Ovary (tissue), 9 donors: ENCODE data around the gene TAB2. TPM values are rescaled to one million over a fixed set of nuclear protein-coding genes. Genes with fewer than 3 reads are reported as not detected.

Experiments used
- DNase-seq, 5 donors: peaks; one replicate each; pipeline ENCODE4 v3.0.0-alpha.2; 2019 to 2020
- H3K27ac ChIP-seq, 2 donors: fragments of 200-600 bp; one replicate each; pipeline versions ENCODE4 v1.5.1 to v1.8.0; 2019 to 2022
- H3K27me3 ChIP-seq: fragments of 200-600 bp; one replicate; pipeline ENCODE4 v1.8.0; 2022
- H3K36me3 ChIP-seq: fragments of 200-600 bp; sonication (generic); one replicate; pipeline ENCODE4 v1.5.1; 2019
- H3K4me1 ChIP-seq: one replicate; pipeline ENCODE4 v1.8.1; 2013; ENCODE audit warnings: mild to moderate bottlenecking, moderate library complexity; ENCODE audit not compliant: insufficient read depth
- H3K4me3 ChIP-seq: fragments of 200-600 bp; sonication (generic); one replicate; pipeline ENCODE4 v1.5.1; 2017
- H3K9me3 ChIP-seq, 2 donors: fragments of 200-600 bp in 1 of 2; sonication (generic) in 1 of 2; one replicate each; pipeline versions ENCODE4 v1.5.1 to v1.8.1; 2013 to 2019; ENCODE audit warnings: mild to moderate bottlenecking in 1 of 2, moderate library complexity in 1 of 2
- CTCF ChIP-seq, 3 donors: fragments of 450-650 bp in 2 of 3; fragments of 200-600 bp in 1 of 3; IDR thresholded peaks; one replicate each; pipeline versions ENCODE4 v1.5.1 to v1.8.0; 2016 to 2022; ENCODE audit warnings: antibody characterized with exemption in 3 of 3, mild to moderate bottlenecking in 1 of 3
- EP300 ChIP-seq: sonication (generic); formaldehyde crosslinking; IDR thresholded peaks from one replicate; pipeline ENCODE4 v1.6.1; 2017; ENCODE audit warnings: antibody characterized with exemption
- POLR2A ChIP-seq: fragments of 450-650 bp; IDR thresholded peaks from one replicate; pipeline ENCODE4 v1.6.1; 2017; ENCODE audit warnings: antibody characterized with exemption, mild to moderate bottlenecking, moderate library complexity
- WGBS, 3 donors: extraction: QIAGEN DNeasy Blood & Tissue Kit in 1 of 3; methylation state at CpG; one replicate each; pipeline versions ENCODE4 v1.1.5 to v1.1.7; 2013 to 2017; 5-methylcytosine and 5-hydroxymethylcytosine counted together
- intact Hi-C, 4 donors: fragments of 100-400 bp; cut with DNase I; formaldehyde crosslinking; loops; one replicate each; pipeline versions ENCODE4 v1.11.0 to v1.15.1; 2022 to 2023
- polyA plus RNA-seq, 2 donors: library from polyadenylated mRNA; stranded (reverse); fragments of 200-250 nt in 1 of 2; fragments of 350-450 nt in 1 of 2; fragmentation: Illumina TruSeq in 1 of 2; extraction: RNeasy Lipid Tissue Mini Kit (QIAGEN cat#74804) in 1 of 2; gene quantifications; one replicate each; pipeline ENCODE4 v1.2.3, GENCODE V29; 2013 to 2014
- total RNA-seq, 7 donors: library from RNA; depleted of rRNA in 2 of 7; stranded (reverse); fragments of >200 nt in 2 of 7; fragmentation: NEBNext Ultra II Directional in 3 of 7; extraction: Animal tissue kit (Norgen Biotek cat#: 25700) in 3 of 7; gene quantifications; one replicate each; pipeline versions ENCODE4 v1.1.0 to v1.2.4, GENCODE V29; 2016 to 2023
- donor health status: DM: no; HTN: no; CAD: no; lungs with moderate emphysema.
- donor health status: DM: no; HTN: no; CAD: no.
- donor health status: Bipolar disorder and iron deficiency.
- donor health status: DM: yes; HTN: yes; CAD: no.
- donor health status: DM: no; HTN: no; CAD: no.
- donor health status: DM: yes; HTN: yes; CAD: no.

Gene TAB2
- total and polyA plus RNA-seq, 9 donors, result 39.6 to 75.9 (median 62.6) TPM

DNA sequence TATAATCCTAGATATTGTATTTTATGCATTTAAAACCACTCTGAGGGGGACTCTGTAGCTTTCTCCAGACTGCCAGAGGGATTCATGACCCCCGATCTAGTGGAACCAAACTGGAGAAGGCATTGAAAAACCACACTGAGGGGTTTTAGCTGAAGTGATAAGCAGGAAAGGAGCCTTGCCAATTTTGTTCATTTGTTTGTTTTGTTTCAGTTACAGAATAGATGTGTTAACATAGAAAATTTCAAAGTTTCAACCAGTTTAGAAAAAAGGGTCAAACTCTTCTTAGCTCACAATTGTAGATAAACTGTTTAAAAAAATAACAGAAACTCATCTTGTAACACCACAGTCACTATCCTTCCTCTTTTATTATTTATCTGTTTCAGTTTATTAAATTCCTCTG lies 19.8 kb downstream of the TAB2 start:
- no peak for TF ChIP-seq EP300
- H3K27ac ChIP-seq, result no peak overlapping the region
- H3K4me3 ChIP-seq, result no peak overlapping the region
- DNase-seq, result no peak
- H3K4me1 ChIP-seq, result peaks cover 7% of the 10 kb centered on the region
- intact Hi-C loops, result no loop called here
- H3K27me3 ChIP-seq, result no peaks in the 10 kb centered on the region
- 52 to 76% (median 64%) methylated on average over 1 of the region's 1 CpG for WGBS, 3 donors
- no peaks in the 10 kb centered on the region for H3K36me3 ChIP-seq
- H3K9me3 ChIP-seq, result no peaks in the 10 kb centered on the region

- H3K4me1 ChIP-seq, result peaks cover 9% of the 10 kb centered on the region
- WGBS, 3 donors, result 62 to 77% (median 71%) methylated on average over 4 of the region's 4 CpGs
- no peak for DNase-seq
- H3K36me3 ChIP-seq, result no peaks in the 10 kb centered on the region
- no peak overlapping the region for H3K4me3 ChIP-seq
- H3K27me3 ChIP-seq, result no peaks in the 10 kb centered on the region
- TF ChIP-seq EP300 (no peak), CTCF (IDR thresholded peaks at IDR 0.05) (no peak), POLR2A (no peak)
- no peak overlapping the region for H3K27ac ChIP-seq
- H3K9me3 ChIP-seq, result no peaks in the 10 kb centered on the region
- intact Hi-C loops, result loop anchor here in 1 of 4 donors (10.0 kb wide), 1 partner anchor 565 kb away; no protein-coding TSS in a partner anchor
Observed at GRCh38 chr6:149340200-149340599, 22.7 kb downstream of the TAB2 start.

DNA sequence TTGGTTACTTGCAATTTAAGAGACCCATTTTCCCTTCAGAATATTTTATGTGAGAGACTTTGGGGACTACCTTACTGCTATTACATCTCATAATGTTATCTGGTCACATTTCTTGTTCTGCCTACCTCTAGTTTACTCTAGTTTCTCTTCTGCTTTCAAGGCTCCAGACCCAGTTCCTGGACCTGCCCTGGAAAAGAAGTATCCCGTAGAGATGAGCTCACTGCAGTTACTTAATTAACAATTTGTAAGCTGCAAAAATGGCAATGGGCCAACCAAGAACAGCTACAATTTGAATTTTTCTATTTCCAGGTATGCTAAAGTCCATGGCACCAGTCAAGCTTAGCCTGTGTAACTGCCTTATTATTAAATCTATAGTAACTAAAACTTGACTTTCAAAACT lies 25.0 kb downstream of the TAB2 start:
- DNase-seq, result no peak
- 49 to 62% (median 60%) methylated on average over 1 of the region's 1 CpG for WGBS, 3 donors
- TF ChIP-seq CTCF (IDR thresholded peaks at IDR 0.05), result no peak
- no peak for TF ChIP-seq EP300
- TF ChIP-seq POLR2A, result no peak
- H3K4me3 ChIP-seq, result no peak overlapping the region
- peaks cover 5% of the 10 kb centered on the region for H3K4me1 ChIP-seq
- no peak overlapping the region for H3K27ac ChIP-seq
- intact Hi-C loops, result loop anchor here in 1 of 4 donors (10.0 kb wide), 1 partner anchor 568 kb away; no protein-coding TSS in a partner anchor
- no peaks in the 10 kb centered on the region for H3K27me3 ChIP-seq
- H3K9me3 ChIP-seq, result no peaks in the 10 kb centered on the region
- no peaks in the 10 kb centered on the region for H3K36me3 ChIP-seq

DNA sequence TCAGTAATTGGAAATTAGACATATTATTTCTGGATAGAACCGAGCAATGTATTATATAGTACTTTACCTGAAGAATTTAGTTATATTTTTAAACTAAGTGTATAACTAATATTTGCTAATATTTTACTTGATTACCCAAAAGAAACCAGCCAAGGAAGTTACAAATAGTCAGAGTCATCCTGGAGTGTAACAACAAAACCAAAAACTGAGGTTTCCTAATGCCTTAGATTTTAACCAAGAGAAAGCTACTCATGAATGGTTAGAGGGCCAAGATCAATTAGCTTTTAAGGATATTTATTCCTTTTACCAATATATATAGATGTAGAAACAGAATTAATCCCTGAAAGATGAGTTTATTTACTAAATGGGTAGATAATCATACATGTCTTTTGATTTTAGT lies 26.0 kb downstream of the TAB2 start:
- H3K9me3 ChIP-seq, result no peaks in the 10 kb centered on the region
- no peaks in the 10 kb centered on the region for H3K27me3 ChIP-seq
- intact Hi-C loops, result loop anchor here in 1 of 4 donors (10.0 kb wide), 1 partner anchor 569 kb away; no protein-coding TSS in a partner anchor
- 83 to 100% (median 92%) methylated on average over 1 of the region's 1 CpG for WGBS, 3 donors
- no peak for TF ChIP-seq CTCF (IDR thresholded peaks at IDR 0.05)
- no peak for TF ChIP-seq POLR2A
- TF ChIP-seq EP300, result no peak
- no peaks in the 10 kb centered on the region for H3K36me3 ChIP-seq
- H3K27ac ChIP-seq, result no peak overlapping the region
- DNase-seq, result no peak
- H3K4me3 ChIP-seq, result no peak overlapping the region
- peaks cover 2% of the 10 kb centered on the region for H3K4me1 ChIP-seq

DNA sequence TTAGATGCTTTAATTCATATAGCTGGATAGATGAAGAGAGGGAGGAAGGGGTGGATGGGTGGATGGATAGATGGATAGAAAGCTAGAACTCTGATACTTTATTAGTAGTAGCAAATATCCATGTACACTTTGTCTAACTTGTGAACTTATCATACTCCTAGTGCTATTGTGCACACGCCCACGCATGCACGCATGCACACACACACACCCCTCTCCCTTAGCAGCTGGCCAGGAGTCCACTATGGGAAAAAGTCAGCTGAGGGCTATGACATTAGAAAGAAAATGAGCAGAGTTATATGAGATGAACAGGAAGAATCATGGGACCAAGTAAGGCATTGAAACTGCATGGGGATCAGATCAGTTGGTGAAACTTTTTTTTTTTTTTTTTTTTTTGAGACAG lies 28.6 kb downstream of the TAB2 start:
- Histone ChIP-seq H3K9me3 (no peaks in the 10 kb centered on the region), H3K36me3 (no peaks in the 10 kb centered on the region), H3K27me3 (no peaks in the 10 kb centered on the region), H3K27ac (no peak overlapping the region), H3K4me1 (peaks cover 4% of the 10 kb centered on the region), H3K4me3 (no peak overlapping the region)
- TF ChIP-seq POLR2A (no peak), CTCF (IDR thresholded peaks at IDR 0.05) (no peak), EP300 (no peak)
- DNase-seq, result no peak
- intact Hi-C loops, result loop anchor here in 1 of 4 donors (10.0 kb wide), 1 partner anchor 571 kb away; no protein-coding TSS in a partner anchor
- 86 to 91% (median 87%) methylated on average over 3 of the region's 3 CpGs for WGBS, 3 donors
